ENCODE results near the gene TUBG2. TPM values are rescaled to one million over a fixed set of nuclear protein-coding genes. Genes with fewer than 3 reads are reported as not detected.
"Not testable (repeated sequence)": the region's sequence is repeated elsewhere in the genome, so short reads cannot be mapped to it uniquely, and the experiment has no call there.

The TUBG2 gene
- 8.2 and 14.2 TPM in 2 replicates for total RNA-seq

DNA sequence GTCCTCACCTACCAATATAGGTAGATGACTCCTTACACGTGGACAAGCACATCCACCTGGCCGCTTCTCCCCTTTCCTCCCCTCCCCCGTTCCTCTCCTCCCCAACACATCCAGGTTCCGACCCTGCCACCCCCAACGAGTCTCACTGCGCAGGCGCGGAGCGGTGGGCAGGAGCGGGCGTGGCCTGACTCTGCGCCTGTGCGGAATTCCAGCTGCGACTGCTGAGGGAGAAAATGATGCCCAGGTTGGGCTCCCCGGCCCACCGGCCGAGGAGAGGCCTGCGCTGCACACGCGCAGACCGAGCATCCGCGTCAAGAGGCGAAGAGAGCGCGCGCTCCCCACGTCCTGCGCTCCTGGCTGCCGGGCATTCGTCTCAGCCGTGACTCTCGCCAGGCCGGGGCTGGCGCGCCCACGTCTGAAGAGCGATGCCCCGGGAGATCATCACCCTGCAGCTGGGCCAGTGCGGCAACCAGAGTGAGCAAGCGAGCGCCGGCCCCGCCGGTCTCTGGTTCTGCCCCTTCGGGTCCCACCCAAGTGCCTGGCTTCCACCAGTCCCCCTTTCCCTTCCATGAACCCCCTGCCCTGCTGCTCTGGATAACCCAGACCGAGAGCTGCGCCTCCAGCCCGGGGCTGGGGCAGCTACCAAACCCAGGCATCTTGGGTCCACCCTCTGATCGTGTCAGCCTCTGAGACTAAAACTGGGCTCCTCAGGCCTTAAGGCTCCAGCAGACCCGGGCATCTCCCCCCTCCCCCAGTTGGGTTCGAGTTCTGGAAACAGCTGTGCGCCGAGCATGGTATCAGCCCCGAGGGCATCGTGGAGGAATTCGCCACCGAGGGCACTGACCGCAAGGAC, at the start of gene TUBG2:
Gene TUBG2 (plus strand): TSS at position 206 of the 853 bp plus-strand sequence. CDS start 220 bp downstream, at position 426.
- TF ChIP-seq CTCF (conservative IDR thresholded peaks at IDR 0.05; ENCODE audit: low read depth, low read length) = no peak
- DNase-seq (ENCODE audit: low read depth) = no peak
- H3K4me3 ChIP-seq (ENCODE audit: low read depth, low read length) = peak within 1 kb of the TSS; percentile 89

DNA sequence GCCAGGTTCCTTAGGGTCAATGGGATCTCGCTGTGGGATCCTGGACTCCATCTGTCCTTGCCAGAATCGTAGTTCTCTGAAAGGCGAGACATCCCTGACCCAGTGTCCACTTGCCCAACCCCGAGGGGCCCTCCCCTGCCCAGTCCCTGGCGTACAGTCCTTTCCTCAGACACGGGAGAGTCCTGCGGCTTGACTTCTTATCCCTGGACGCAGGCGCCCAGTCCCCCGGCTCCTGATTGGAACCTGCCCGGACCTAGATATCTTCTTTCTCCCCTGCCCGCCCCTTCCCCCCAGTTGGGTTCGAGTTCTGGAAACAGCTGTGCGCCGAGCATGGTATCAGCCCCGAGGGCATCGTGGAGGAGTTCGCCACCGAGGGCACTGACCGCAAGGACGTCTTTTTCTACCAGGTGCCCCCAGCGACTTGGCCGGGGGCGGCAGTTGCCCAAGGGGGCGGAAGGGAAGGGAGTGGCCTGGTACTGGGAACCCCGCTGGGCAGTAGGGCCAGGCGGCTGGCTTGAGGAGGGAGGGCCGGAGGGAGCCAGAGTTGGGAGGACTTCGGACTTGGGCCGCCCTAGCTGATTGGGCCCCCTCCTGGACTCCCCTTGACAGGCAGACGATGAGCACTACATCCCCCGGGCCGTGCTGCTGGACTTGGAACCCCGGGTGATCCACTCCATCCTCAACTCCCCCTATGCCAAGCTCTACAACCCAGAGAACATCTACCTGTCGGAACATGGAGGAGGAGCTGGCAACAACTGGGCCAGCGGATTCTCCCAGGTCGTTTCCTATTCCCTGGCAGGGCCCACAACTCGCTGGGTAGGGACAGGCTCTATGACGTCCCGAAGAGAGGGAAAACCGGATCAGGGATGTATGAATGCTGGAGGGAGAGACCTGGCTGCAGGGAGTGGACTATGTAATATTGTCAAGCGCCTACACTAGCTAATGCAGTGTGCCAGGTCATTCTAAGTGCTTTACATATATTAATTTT, 49.0 kb upstream of the TUBG2 start:
- peak overlapping the region; percentile 83 for H3K4me3 ChIP-seq (ENCODE audit: low read depth, low read length)
- DNase-seq (ENCODE audit: low read depth) = not testable (repeated sequence)

GRCh38 chr17:42612013-42612412, 47.1 kb upstream of the TUBG2 start:
- TF ChIP-seq CTCF (conservative IDR thresholded peaks at IDR 0.05; ENCODE audit: low read depth, low read length) = no peak
- no peak for DNase-seq (ENCODE audit: low read depth)
- H3K4me3 ChIP-seq (ENCODE audit: low read depth, low read length) = no peak overlapping the region

GRCh38 chr17:42613699-42614295, 45.3 kb upstream of the TUBG2 start:
- no peak for DNase-seq (ENCODE audit: low read depth)
- no peak for TF ChIP-seq CTCF (conservative IDR thresholded peaks at IDR 0.05; ENCODE audit: low read depth, low read length)
- H3K4me3 ChIP-seq (ENCODE audit: low read depth, low read length) = no peak overlapping the region

DNA sequence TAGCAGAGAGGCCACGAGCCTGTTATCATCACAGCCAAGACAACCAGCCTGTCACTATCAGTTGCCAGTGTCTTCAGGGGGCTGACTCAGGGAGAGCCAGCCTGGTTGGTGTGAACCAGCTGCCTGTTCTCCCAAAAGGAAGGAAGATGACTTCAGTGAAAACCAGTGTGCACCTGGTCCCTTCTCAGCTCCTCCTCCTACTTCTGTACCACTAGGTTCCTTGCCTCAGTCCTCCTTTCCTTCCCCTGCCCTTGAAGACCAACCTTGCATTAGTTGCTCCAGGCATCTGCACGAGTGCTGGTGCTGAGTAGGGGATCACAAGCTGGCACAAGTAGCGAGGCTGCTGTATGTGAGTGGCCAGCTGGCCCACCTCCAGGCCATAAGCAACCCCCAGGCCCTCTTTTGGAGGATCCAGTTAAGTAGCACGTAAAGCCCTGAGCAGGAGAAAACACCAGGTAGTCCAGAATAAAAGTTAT, 41.1 kb upstream of the TUBG2 start:
- no peak for TF ChIP-seq CTCF (conservative IDR thresholded peaks at IDR 0.05; ENCODE audit: low read depth, low read length)
- no peak overlapping the region for H3K4me3 ChIP-seq (ENCODE audit: low read depth, low read length)
- DNase-seq (ENCODE audit: low read depth) = no peak

DNA sequence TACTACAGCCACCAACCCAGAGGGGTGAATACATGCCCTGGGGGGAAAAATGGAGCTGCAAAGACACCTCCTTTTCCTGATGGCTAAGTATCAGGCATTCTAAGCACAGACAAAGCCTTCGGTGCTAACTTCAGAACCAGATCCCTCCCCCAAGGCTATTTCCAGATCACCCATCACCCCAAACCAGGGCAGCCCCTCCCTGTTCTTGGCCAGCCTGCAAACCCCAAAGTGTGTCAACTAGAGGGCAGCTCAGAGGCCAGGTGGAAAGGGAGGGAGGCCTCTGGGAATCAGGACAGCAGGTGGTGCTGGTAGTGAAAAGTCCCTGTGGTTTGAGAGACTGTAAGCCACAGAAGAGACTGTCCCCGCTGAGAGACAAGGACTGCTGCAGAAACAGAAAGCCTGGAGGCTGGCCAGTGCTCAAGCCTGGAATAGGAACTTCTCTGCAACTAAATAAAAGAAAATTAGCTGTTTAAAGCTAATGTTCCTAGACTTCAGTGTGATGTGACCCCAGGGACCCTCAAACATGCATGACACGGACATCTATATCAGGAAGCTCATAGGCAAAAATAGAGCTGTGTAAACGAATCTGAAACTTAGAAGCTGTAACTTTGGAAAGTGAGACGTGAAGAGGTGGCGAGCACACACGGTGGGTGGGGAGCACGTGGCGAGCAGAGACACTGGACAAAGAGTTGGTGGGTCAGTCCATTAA, 40.5 kb upstream of the TUBG2 start:
- DNase-seq (ENCODE audit: low read depth) = no peak
- peak; percentile 46 for TF ChIP-seq CTCF (conservative IDR thresholded peaks at IDR 0.05; ENCODE audit: low read depth, low read length)
- H3K4me3 ChIP-seq (ENCODE audit: low read depth, low read length) = no peak overlapping the region

GRCh38 chr17:42621987-42622386, 37.1 kb upstream of the TUBG2 start:
- not testable (repeated sequence) for DNase-seq (ENCODE audit: low read depth); H3K4me3 ChIP-seq (ENCODE audit: low read depth, low read length)

All from epithelial cell of proximal tubule (primary cell).